Measurements from ENCODE around the gene PDE9A.

The PDE9A gene

DNA sequence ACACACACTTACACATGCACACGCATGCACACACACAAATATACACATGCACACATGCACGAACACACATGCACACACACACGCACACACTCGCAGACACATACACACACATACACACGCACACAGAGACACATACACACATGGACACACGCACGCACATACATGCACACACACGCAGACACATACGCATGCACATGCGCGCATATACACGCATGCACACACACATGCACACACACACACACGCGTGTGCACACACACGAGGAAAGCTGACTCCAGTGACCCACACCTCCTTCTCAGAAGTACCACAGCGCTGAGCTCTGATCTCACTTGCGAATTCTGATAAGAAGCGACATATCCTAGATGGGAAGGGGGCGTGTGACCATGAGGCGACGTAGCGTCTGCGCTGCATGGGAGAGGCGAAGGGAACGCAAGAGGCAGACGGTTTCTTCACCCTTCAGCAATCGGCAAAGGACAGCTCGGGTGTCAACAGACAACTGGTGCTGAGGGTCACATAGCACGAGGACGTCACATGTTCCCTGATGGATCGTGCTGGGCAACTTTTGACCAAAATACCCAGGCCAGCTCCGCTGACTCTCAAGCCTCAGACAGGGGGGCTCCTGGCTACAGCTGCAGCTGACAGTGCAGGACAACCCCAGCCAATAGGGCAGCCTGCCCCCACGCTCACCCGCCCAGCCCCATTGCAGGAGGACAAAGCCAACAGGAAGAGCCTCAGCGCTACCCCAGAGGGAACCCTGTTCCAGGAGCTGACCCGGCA lies 16.0 kb upstream of the PDE9A start:
- TF ChIP-seq, protein P1, sequence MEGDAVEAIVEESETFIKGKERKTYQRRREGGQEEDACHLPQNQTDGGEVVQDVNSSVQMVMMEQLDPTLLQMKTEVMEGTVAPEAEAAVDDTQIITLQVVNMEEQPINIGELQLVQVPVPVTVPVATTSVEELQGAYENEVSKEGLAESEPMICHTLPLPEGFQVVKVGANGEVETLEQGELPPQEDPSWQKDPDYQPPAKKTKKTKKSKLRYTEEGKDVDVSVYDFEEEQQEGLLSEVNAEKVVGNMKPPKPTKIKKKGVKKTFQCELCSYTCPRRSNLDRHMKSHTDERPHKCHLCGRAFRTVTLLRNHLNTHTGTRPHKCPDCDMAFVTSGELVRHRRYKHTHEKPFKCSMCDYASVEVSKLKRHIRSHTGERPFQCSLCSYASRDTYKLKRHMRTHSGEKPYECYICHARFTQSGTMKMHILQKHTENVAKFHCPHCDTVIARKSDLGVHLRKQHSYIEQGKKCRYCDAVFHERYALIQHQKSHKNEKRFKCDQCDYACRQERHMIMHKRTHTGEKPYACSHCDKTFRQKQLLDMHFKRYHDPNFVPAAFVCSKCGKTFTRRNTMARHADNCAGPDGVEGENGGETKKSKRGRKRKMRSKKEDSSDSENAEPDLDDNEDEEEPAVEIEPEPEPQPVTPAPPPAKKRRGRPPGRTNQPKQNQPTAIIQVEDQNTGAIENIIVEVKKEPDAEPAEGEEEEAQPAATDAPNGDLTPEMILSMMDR (IDR thresholded peaks at IDR 0.05; ENCODE audit: low read length) = no peak
- no peak overlapping the region for H3K9ac ChIP-seq (ENCODE audit: low read length)
- H3K79me2 ChIP-seq (ENCODE audit: low read length) = no peaks in the 10 kb centered on the region
- H3F3A ChIP-seq (ENCODE audit: insufficient read depth, low read length) = no peaks in the 10 kb centered on the region
- H3K27me3 ChIP-seq (replicated peaks; ENCODE audit: insufficient read depth, low read length) = peaks cover 99% of the 10 kb centered on the region
- no peaks in the 10 kb centered on the region for H4K20me1 ChIP-seq (ENCODE audit: insufficient read depth, low read length)
- no peak overlapping the region for H3K4me3 ChIP-seq (ENCODE audit: low read length)
- H3K36me3 ChIP-seq (replicated peaks; ENCODE audit: insufficient read depth, low read length) = no peaks in the 10 kb centered on the region
- H3K9me3 ChIP-seq (replicated peaks; ENCODE audit: insufficient read depth, low read length) = no peaks in the 10 kb centered on the region
- H3K4me2 ChIP-seq (ENCODE audit: low read depth, low read length) = no peak overlapping the region
- no peaks in the 10 kb centered on the region for H3K4me1 ChIP-seq (ENCODE audit: low read length)
- H3K27ac ChIP-seq (ENCODE audit: low read length) = no peak overlapping the region
- H3K9me2 ChIP-seq (replicated peaks; ENCODE audit: insufficient read depth, low read length) = no peaks in the 10 kb centered on the region
- no peak for DNase-seq
- no peak overlapping the region for H2AFZ ChIP-seq (ENCODE audit: low read length)

DNA sequence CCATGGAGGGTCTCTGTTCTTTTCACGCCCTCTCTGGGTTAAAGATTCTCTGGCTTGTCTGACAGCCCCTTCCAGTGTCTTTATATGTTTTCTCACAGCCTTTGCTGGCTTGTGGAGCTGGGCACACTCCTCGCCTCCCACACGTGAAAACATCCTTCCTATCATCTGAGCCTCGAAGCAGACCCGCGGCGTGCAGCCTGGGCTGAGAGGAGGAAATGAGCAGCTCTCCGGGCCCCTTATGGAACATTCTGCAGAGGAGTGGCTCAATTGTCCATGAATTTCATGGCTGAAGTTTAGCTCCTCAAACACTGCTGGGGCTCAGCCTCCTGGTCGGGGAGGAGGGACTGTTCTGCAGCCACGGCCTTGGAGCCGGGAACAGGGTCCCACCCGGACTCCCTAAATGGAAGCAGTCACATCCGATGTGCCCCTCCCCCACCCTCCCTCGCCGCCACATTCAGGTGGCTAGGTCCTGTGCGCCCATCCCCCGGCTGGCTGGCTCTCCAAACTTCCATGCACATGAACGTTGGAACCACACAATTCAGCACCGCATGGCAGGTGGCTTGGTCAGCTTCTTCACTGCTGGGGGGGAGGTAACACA lies 15.1 kb upstream of the PDE9A start:
- Histone ChIP-seq H3K9me3 (replicated peaks; ENCODE audit: insufficient read depth, low read length) (no peaks in the 10 kb centered on the region), H3K4me3 (ENCODE audit: low read length) (no peak overlapping the region), H3F3A (ENCODE audit: insufficient read depth, low read length) (no peaks in the 10 kb centered on the region), H2AFZ (ENCODE audit: low read length) (no peak overlapping the region), H4K20me1 (ENCODE audit: insufficient read depth, low read length) (no peaks in the 10 kb centered on the region), H3K36me3 (replicated peaks; ENCODE audit: insufficient read depth, low read length) (no peaks in the 10 kb centered on the region), H3K4me2 (ENCODE audit: low read depth, low read length) (no peak overlapping the region), H3K9ac (ENCODE audit: low read length) (no peak overlapping the region), H3K79me2 (ENCODE audit: low read length) (no peaks in the 10 kb centered on the region), H3K9me2 (replicated peaks; ENCODE audit: insufficient read depth, low read length) (no peaks in the 10 kb centered on the region), H3K27me3 (replicated peaks; ENCODE audit: insufficient read depth, low read length) (peaks cover 99% of the 10 kb centered on the region), H3K4me1 (ENCODE audit: low read length) (no peaks in the 10 kb centered on the region), H3K27ac (ENCODE audit: low read length) (no peak overlapping the region)
- no peak for DNase-seq
- TF ChIP-seq EZH2 (optimal IDR thresholded peaks at IDR 0.05; ENCODE audit: low read depth, low read length) = no peak
- TF ChIP-seq, protein P1 (IDR thresholded peaks at IDR 0.05; ENCODE audit: low read length) = no peak
- TF ChIP-seq EZH2phosphoT487 (IDR thresholded peaks at IDR 0.05; ENCODE audit: low read length) = no peak

DNA sequence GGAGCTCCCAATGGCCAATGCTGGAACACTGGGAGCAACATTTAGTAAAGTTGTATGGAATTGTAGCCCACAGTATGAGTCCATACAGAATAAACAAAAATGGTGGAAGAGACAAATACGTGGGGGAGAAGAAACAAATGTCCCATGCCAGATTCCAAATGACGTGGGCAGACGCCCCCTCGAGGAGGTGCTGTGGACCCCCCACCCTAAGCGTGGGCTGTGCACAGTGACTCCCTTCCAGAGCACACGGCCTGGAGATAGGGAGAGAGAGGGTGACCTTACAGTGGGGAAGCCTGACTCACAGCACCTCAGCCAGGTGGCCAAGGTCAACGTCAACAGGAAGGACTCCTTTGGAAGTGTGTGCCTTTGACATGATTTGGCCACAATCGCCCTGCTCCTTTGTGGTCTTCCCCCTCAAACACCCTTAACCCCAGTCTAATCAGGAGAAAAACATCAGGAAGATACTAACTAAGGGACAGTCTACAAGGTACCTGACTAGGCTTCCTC lies 13.7 kb upstream of the PDE9A start:
- Histone ChIP-seq H3F3A (ENCODE audit: insufficient read depth, low read length) (no peaks in the 10 kb centered on the region), H3K27me3 (replicated peaks; ENCODE audit: insufficient read depth, low read length) (peaks cover 99% of the 10 kb centered on the region), H3K79me2 (ENCODE audit: low read length) (no peaks in the 10 kb centered on the region), H3K4me1 (ENCODE audit: low read length) (no peaks in the 10 kb centered on the region), H3K27ac (ENCODE audit: low read length) (no peak overlapping the region), H3K36me3 (replicated peaks; ENCODE audit: insufficient read depth, low read length) (no peaks in the 10 kb centered on the region), H3K9ac (ENCODE audit: low read length) (no peak overlapping the region), H3K4me3 (ENCODE audit: low read length) (no peak overlapping the region), H3K9me3 (replicated peaks; ENCODE audit: insufficient read depth, low read length) (no peaks in the 10 kb centered on the region), H2AFZ (ENCODE audit: low read length) (no peak overlapping the region), H3K4me2 (ENCODE audit: low read depth, low read length) (no peak overlapping the region), H4K20me1 (ENCODE audit: insufficient read depth, low read length) (no peaks in the 10 kb centered on the region), H3K9me2 (replicated peaks; ENCODE audit: insufficient read depth, low read length) (no peaks in the 10 kb centered on the region)
- DNase-seq = no peak
- TF ChIP-seq EZH2 (optimal IDR thresholded peaks at IDR 0.05; ENCODE audit: low read depth, low read length) (no peak), EZH2phosphoT487 (IDR thresholded peaks at IDR 0.05; ENCODE audit: low read length) (no peak)
- TF ChIP-seq, protein P1 (IDR thresholded peaks at IDR 0.05; ENCODE audit: low read length) = no peak
